ENCODE results near the gene LGALS7.

LGALS7 gene

GRCh38 chr19:38721979-38722773 is 51.1 kb downstream of the LGALS7 start:
- in situ Hi-C loops (cut with HindIII; ENCODE audit: low pct_ligation_motif_present, low pct_unique_long_range_greater_than_20kb, low sequenced_read_pairs) = no loop called here
- no peak for DNase-seq

- no peak for DNase-seq
- in situ Hi-C loops (cut with HindIII; ENCODE audit: low pct_ligation_motif_present, low pct_unique_long_range_greater_than_20kb, low sequenced_read_pairs) = no loop called here
Observed at GRCh38 chr19:38721496-38721895, 51.8 kb downstream of the LGALS7 start.
